Fibroblast of lung (primary cell): Measurements from ENCODE around the gene CLOCK. TPM values are rescaled to one million over a fixed set of nuclear protein-coding genes. Genes with fewer than 3 reads are reported as not detected.

ENCODE experiments used
- DNase-seq, 2 donors: peaks; one replicate each; pipeline versions ENCODE4 v3.0.0 to v3.0.0-alpha.2; 2010; ENCODE audit warnings: low read depth in 2 of 2
- H2AFZ ChIP-seq: 2 replicates; pipeline ENCODE4 v1.5.1; 2012; ENCODE audit warnings: low read length, control low read depth, inconsistent platforms
- H3K27ac ChIP-seq: 2 replicates; pipeline ENCODE4 v1.5.1; 2011; ENCODE audit warnings: low read length, control low read depth; ENCODE audit not compliant: insufficient read depth
- H3K27me3 ChIP-seq: 2 replicates; pipeline ENCODE4 v1.5.1; 2011; ENCODE audit warnings: mild to moderate bottlenecking, low read length; ENCODE audit not compliant: control insufficient read depth, insufficient read depth
- H3K36me3 ChIP-seq: 2 replicates; pipeline ENCODE4 v1.5.1; 2011; ENCODE audit warnings: low read length; ENCODE audit not compliant: control insufficient read depth, insufficient read depth
- H3K4me1 ChIP-seq: 2 replicates; pipeline ENCODE4 v1.5.1; 2011; ENCODE audit warnings: low read length; ENCODE audit not compliant: control insufficient read depth, insufficient read depth; ENCODE audit errors: extremely low read depth
- H3K4me2 ChIP-seq: 2 replicates; pipeline ENCODE4 v1.5.1; 2011; ENCODE audit warnings: low read length, control low read depth; ENCODE audit not compliant: insufficient read depth; ENCODE audit errors: extremely low read depth
- H3K4me3 ChIP-seq, 4 experiments: fragments of 200-600 bp in 1 of 4; sonication (generic) in 1 of 4; replicated peaks in 1 of 4; 2 replicates each; pipeline ENCODE4 v1.5.1; 2011 to 2016; ENCODE audit warnings: low read length in 4 of 4, low read depth in 3 of 4, mild to moderate bottlenecking in 3 of 4, control low read depth in 2 of 4, inconsistent platforms in 1 of 4, mixed read lengths in 1 of 4; ENCODE audit not compliant: insufficient read depth in 1 of 4; ENCODE audit errors: control extremely low read depth in 1 of 4
- H3K79me2 ChIP-seq: 2 replicates; pipeline ENCODE4 v1.5.1; 2012; ENCODE audit warnings: mild to moderate bottlenecking, low read length, inconsistent platforms; ENCODE audit not compliant: control insufficient read depth, insufficient read depth
- H3K9ac ChIP-seq: 2 replicates; pipeline ENCODE4 v1.5.1; 2011; ENCODE audit warnings: mild to moderate bottlenecking, low read length, control low read depth; ENCODE audit not compliant: insufficient read depth
- H3K9me3 ChIP-seq: 2 replicates; pipeline ENCODE4 v1.5.1; 2012; ENCODE audit warnings: low read depth, low read length; ENCODE audit not compliant: control insufficient read depth, insufficient read depth
- H4K20me1 ChIP-seq: 2 replicates; pipeline ENCODE4 v1.5.1; 2011; ENCODE audit warnings: low read length; ENCODE audit not compliant: control insufficient read depth, insufficient read depth; ENCODE audit errors: extremely low read depth
- EZH2 ChIP-seq: IDR thresholded peaks from 2 replicates; pipeline ENCODE4 v1.5.1; 2012; ENCODE audit warnings: low read length, control low read depth, mild to moderate bottlenecking; ENCODE audit errors: missing control alignments
- polyA plus RNA-seq, 2 donors: library from polyadenylated mRNA; depleted of rRNA in 1 of 2; stranded (reverse) in 1 of 2; unstranded in 1 of 2; fragments of >200 nt; gene quantifications; 2 replicates each; pipeline ENCODE4 v1.2.1, GENCODE V29; 2011 to 2012; ENCODE audit warnings: missing spikeins in 1 of 2
- total RNA-seq: library from RNA; depleted of rRNA; stranded (reverse); fragments of >200 nt; gene quantifications from 2 replicates; pipeline ENCODE4 v1.2.1, GENCODE V29; 2014
- TF ChIP-seq, protein P1 (sequence below), 2 donors: IDR thresholded peaks in 1 of 2; conservative IDR thresholded peaks in 1 of 2; 1 replicate in 1 of 2; 2 replicates in 1 of 2; pipeline ENCODE4 v1.5.1; 2011 to 2012; ENCODE audit warnings: low read length in 2 of 2, control low read depth in 1 of 2, inconsistent platforms in 1 of 2, low read depth in 1 of 2, mild to moderate bottlenecking in 1 of 2

The CLOCK gene
- total and polyA plus RNA-seq, 2 donors (not counting 1 experiment from before 2014, with no cell fraction given) = 26.1 to 27.4 TPM

DNA sequence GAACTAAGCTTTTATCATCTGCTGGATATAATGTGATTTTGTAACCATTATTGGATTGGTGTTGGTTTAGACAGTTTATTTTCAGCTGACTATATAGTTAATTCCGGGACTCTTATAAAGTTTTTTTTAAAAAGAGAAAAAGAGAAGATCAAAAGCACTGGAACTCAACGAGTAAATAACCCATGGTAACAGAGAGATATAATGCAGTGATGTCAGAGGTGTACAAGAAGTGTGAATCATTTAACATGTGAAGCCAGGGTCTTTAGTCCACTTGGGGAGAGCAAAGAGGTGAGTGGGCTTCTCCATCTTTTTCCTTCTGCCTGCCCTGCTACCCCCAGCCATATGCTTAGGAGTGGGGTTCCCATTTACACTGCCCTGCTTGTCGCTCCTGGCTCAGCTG is 147.7 kb downstream of the CLOCK start:
- Histone ChIP-seq H2AFZ (no peak overlapping the region), H3K4me2 (peak overlapping the region; percentile 77), H3K27ac (peak overlapping the region; percentile 96), H3K9me3 (no peaks in the 10 kb centered on the region), H3K79me2 (peaks cover 71% of the 10 kb centered on the region), H3K4me1 (peaks cover 7% of the 10 kb centered on the region), H3K27me3 (no peaks in the 10 kb centered on the region), H3K9ac (peak overlapping the region; percentile 45), H3K4me3 (peak overlapping the region; percentile 60 to 98 (median 90)), H4K20me1 (peaks cover 2% of the 10 kb centered on the region), H3K36me3 (peaks cover 6% of the 10 kb centered on the region)
- DNase-seq = peak in 1 of 2 donors; percentile 46
- no peak for TF ChIP-seq EZH2
- TF ChIP-seq, protein P1, sequence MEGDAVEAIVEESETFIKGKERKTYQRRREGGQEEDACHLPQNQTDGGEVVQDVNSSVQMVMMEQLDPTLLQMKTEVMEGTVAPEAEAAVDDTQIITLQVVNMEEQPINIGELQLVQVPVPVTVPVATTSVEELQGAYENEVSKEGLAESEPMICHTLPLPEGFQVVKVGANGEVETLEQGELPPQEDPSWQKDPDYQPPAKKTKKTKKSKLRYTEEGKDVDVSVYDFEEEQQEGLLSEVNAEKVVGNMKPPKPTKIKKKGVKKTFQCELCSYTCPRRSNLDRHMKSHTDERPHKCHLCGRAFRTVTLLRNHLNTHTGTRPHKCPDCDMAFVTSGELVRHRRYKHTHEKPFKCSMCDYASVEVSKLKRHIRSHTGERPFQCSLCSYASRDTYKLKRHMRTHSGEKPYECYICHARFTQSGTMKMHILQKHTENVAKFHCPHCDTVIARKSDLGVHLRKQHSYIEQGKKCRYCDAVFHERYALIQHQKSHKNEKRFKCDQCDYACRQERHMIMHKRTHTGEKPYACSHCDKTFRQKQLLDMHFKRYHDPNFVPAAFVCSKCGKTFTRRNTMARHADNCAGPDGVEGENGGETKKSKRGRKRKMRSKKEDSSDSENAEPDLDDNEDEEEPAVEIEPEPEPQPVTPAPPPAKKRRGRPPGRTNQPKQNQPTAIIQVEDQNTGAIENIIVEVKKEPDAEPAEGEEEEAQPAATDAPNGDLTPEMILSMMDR (conservative IDR thresholded peaks at IDR 0.05 in 1 of 2, IDR thresholded peaks at IDR 0.05 in 1 of 2; ENCODE audit: low read depth in 1 of 2, low read length in 2 of 2) = no peak

DNA sequence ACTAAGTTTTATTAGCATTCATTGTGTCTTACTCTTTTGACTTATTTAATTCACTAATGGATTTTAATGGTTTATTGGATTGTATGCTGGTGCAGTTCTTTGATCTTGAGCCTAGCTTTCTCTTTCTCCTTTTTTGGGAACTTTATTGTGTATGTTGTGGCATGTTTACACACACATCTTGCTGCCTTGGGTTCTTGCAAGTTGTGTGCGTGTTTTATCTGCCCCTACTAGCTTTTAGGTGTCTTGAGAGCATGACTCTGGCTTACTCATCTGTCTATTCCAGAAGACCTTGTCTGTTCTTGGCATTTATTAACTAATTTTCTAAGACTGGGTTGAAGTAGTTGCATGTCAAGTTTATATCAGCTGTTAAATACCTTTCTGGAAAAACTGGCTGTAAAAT is 148.2 kb downstream of the CLOCK start:
- Histone ChIP-seq H3K79me2 (peaks cover 66% of the 10 kb centered on the region), H3K9ac (peak overlapping the region; percentile 98), H3K4me2 (peak overlapping the region; percentile 77), H3K36me3 (peaks cover 6% of the 10 kb centered on the region), H3K4me3 (peak overlapping the region; percentile 60 to 98 (median 90)), H3K27me3 (no peaks in the 10 kb centered on the region), H4K20me1 (peaks cover 2% of the 10 kb centered on the region), H2AFZ (no peak overlapping the region), H3K27ac (peak overlapping the region; percentile 96), H3K4me1 (peaks cover 7% of the 10 kb centered on the region), H3K9me3 (no peaks in the 10 kb centered on the region)
- peak; percentile 40 to 46 for DNase-seq
- TF ChIP-seq, protein P1 (conservative IDR thresholded peaks at IDR 0.05 in 1 of 2, IDR thresholded peaks at IDR 0.05 in 1 of 2; ENCODE audit: low read depth in 1 of 2, low read length in 2 of 2) = no peak
- TF ChIP-seq EZH2 = no peak

DNA sequence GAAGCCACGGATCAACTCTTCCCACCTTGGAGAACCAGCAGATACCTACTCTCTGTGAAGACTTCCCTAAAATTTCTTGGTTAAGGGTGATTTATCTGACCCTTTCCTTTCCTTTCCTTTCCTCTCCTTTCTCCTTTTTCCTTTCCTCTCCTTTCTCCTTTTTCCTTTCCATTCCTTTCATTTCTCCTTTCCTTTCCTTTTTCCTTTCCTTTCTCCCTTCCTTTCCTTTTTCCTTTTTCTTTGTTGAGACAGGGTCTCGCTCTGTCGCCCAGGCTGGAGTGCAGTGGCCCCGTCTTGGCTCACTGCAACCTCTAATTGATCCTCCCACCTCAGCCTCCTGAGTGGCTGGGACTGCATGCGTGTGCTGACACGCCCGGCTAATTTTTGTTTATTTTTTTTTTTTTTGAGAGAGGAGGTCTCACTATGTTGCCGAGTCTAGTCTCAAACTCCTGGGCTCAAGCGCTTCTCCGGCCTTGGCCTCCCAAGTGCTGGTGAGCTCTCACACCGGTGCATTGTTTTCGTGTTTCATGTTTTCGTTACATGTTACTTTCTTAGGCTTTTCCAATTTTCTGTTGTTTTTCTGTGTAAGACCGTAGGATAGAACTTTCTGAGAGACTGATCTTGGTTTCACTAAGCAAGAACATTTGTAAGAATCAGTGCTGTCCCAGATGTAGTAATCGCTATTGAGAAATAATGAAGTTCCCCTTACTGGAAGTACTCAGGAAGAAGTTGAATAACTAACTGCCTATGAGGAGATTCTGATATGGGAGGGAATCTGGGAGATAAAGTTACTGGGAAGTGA is 149.0 kb downstream of the CLOCK start:
- no peak for TF ChIP-seq EZH2
- TF ChIP-seq, protein P1 (conservative IDR thresholded peaks at IDR 0.05 in 1 of 2, IDR thresholded peaks at IDR 0.05 in 1 of 2; ENCODE audit: low read depth in 1 of 2, low read length in 2 of 2) = no peak
- H3K4me2 ChIP-seq = peak overlapping the region; percentile 77
- peaks cover 6% of the 10 kb centered on the region for H3K36me3 ChIP-seq
- H4K20me1 ChIP-seq = peaks cover 2% of the 10 kb centered on the region
- peaks cover 61% of the 10 kb centered on the region for H3K79me2 ChIP-seq
- H3K9ac ChIP-seq = peak overlapping the region; percentile 98
- peaks cover 8% of the 10 kb centered on the region for H3K4me1 ChIP-seq
- H2AFZ ChIP-seq = no peak overlapping the region
- H3K9me3 ChIP-seq = no peaks in the 10 kb centered on the region
- peak; percentile 56 to 84 for DNase-seq
- H3K27ac ChIP-seq = peak overlapping the region; percentile 96
- no peaks in the 10 kb centered on the region for H3K27me3 ChIP-seq
- peak overlapping the region; percentile 60 to 98 (median 90) for H3K4me3 ChIP-seq
